Right lobe of liver (tissue), 6 donors: ENCODE results near the gene SLC51A. TPM values are rescaled to one million over a fixed set of nuclear protein-coding genes. Genes with fewer than 3 reads are reported as not detected.

Source experiments
- ATAC-seq, 4 donors: fragments of 200-7000 bp; cut with Tn5 transposase; one replicate each; pipeline ENCODE4 v1.9.1; 2020; ENCODE audit warnings: mild to moderate bottlenecking in 4 of 4, moderate library complexity in 4 of 4
- DNase-seq, 3 donors: peaks; one replicate each; pipeline ENCODE4 v3.0.0-alpha.2; 2020
- H3K27ac ChIP-seq, 3 donors: fragments of 200-600 bp; one replicate each; pipeline ENCODE4 v1.8.0; 2022
- H3K27me3 ChIP-seq, 2 donors: fragments of 200-600 bp; one replicate each; pipeline ENCODE4 v1.8.0; 2022
- H3K36me3 ChIP-seq, 4 donors: fragments of 200-600 bp; sonication (generic) in 1 of 4; one replicate each; pipeline versions ENCODE4 v1.5.1 to v1.8.0; 2017 to 2022; ENCODE audit warnings: control low read depth in 1 of 4
- H3K4me1 ChIP-seq, 4 donors: fragments of 200-600 bp; sonication (generic) in 1 of 4; one replicate each; pipeline versions ENCODE4 v1.5.1 to v1.8.0; 2017 to 2022; ENCODE audit warnings: control low read depth in 1 of 4
- H3K4me3 ChIP-seq, 3 donors: fragments of 200-600 bp; one replicate each; pipeline ENCODE4 v1.8.0; 2022
- H3K9me3 ChIP-seq, 4 donors: fragments of 200-600 bp; sonication (generic) in 1 of 4; one replicate each; pipeline versions ENCODE4 v1.5.1 to v1.8.0; 2017 to 2022; ENCODE audit warnings: control low read depth in 1 of 4
- POLR2A ChIP-seq: fragments of 450-650 bp; IDR thresholded peaks from one replicate; pipeline ENCODE4 v1.6.1; 2017; ENCODE audit warnings: antibody characterized with exemption, mild to moderate bottlenecking
- WGBS: methylation state at CpG from one replicate; pipeline ENCODE4 v1.1.6; 2018; ENCODE audit warnings: low coverage, low lambda C conversion rate; ENCODE audit not compliant: insufficient coverage; ENCODE audit errors: missing lambda C conversion rate; 5-methylcytosine and 5-hydroxymethylcytosine counted together
- intact Hi-C, 2 donors: fragments of 100-400 bp; cut with DNase I; formaldehyde crosslinking; loops; one replicate each; pipeline versions ENCODE4 v1.11.2 to v1.14.1; 2022
- total RNA-seq, 6 experiments: library from RNA; depleted of rRNA in 2 of 6; stranded (reverse); fragments of >200 nt in 2 of 6; fragmentation: NEBNext Ultra II Directional in 3 of 6; extraction: Animal tissue kit (Norgen Biotek cat#: 25700) in 3 of 6; gene quantifications; one replicate each; pipeline versions ENCODE4 v1.1.0 to v1.2.4, GENCODE V29; 2016 to 2023
- TF ChIP-seq, protein P1 (sequence below), 4 donors: fragments of 200-600 bp in 3 of 4; fragments of 450-650 bp in 1 of 4; IDR thresholded peaks; one replicate each; pipeline versions ENCODE4 v1.5.1 to v1.8.0; 2016 to 2022; ENCODE audit warnings: antibody characterized with exemption in 4 of 4, mild to moderate bottlenecking in 2 of 4
- donor health status: DM: no; HTN: yes; CAD: no.
- donor health status: DM: no; HTN: no; CAD: no.
- donor health status: DM: no; HTN: no; CAD: no.
- donor health status: DM: no; HTN: yes; CAD: no.
- donor health status: DM: no; HTN: yes; CAD: no.

The SLC51A gene
- total RNA-seq, 6 experiments from 2014 or later = 23.1 to 129 (median 64.0) TPM

- no peaks in the 10 kb centered on the region for H3K27me3 ChIP-seq
- TF ChIP-seq, protein P1, sequence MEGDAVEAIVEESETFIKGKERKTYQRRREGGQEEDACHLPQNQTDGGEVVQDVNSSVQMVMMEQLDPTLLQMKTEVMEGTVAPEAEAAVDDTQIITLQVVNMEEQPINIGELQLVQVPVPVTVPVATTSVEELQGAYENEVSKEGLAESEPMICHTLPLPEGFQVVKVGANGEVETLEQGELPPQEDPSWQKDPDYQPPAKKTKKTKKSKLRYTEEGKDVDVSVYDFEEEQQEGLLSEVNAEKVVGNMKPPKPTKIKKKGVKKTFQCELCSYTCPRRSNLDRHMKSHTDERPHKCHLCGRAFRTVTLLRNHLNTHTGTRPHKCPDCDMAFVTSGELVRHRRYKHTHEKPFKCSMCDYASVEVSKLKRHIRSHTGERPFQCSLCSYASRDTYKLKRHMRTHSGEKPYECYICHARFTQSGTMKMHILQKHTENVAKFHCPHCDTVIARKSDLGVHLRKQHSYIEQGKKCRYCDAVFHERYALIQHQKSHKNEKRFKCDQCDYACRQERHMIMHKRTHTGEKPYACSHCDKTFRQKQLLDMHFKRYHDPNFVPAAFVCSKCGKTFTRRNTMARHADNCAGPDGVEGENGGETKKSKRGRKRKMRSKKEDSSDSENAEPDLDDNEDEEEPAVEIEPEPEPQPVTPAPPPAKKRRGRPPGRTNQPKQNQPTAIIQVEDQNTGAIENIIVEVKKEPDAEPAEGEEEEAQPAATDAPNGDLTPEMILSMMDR (IDR thresholded peaks at IDR 0.05) = no peak
- no peak for TF ChIP-seq POLR2A
- no peaks in the 10 kb centered on the region for H3K9me3 ChIP-seq
- WGBS = 84% methylated on average over 8 of the region's 13 CpGs
- H3K4me1 ChIP-seq = peaks cover 0 to 3% (median 0%) of the 10 kb centered on the region in 4 donors
- peaks cover 4 to 27% (median 13%) of the 10 kb centered on the region in 4 donors for H3K36me3 ChIP-seq
- ATAC-seq = no peak
- H3K4me3 ChIP-seq = no peak overlapping the region
- DNase-seq = no peak
- intact Hi-C loops = no loop called here
- no peak overlapping the region for H3K27ac ChIP-seq
These were observed 30.4 kb downstream of the SLC51A start for GRCh38 chr3:196246612-196247308.

- Histone ChIP-seq H3K27ac (no peak overlapping the region), H3K27me3 (no peaks in the 10 kb centered on the region), H3K4me1 (no peaks in the 10 kb centered on the region), H3K36me3 (peaks cover 0 to 36% (median 3%) of the 10 kb centered on the region in 4 donors), H3K9me3 (no peaks in the 10 kb centered on the region), H3K4me3 (no peak overlapping the region)
- ATAC-seq (no peak), DNase-seq (no peak)
- intact Hi-C loops = no loop called here
- 98% methylated on average over 13 of the region's 16 CpGs for WGBS
- TF ChIP-seq, protein P1 (IDR thresholded peaks at IDR 0.05) = no peak
- no peak for TF ChIP-seq POLR2A
These were observed 35.6 kb downstream of the SLC51A start for GRCh38 chr3:196251918-196252317.

- H3K4me3 ChIP-seq = no peak overlapping the region
- no peaks in the 10 kb centered on the region for H3K4me1 ChIP-seq
- TF ChIP-seq, protein P1 (IDR thresholded peaks at IDR 0.05) = no peak
- no peak for TF ChIP-seq POLR2A
- ATAC-seq (no peak), DNase-seq (no peak)
- intact Hi-C loops = no loop called here
- peaks cover 0 to 32% (median 0%) of the 10 kb centered on the region in 4 donors for H3K36me3 ChIP-seq
- no peaks in the 10 kb centered on the region for H3K27me3 ChIP-seq
- WGBS = 87% methylated on average over 4 of the region's 5 CpGs
- H3K27ac ChIP-seq = no peak overlapping the region
- H3K9me3 ChIP-seq = no peaks in the 10 kb centered on the region
These were observed 38.3 kb downstream of the SLC51A start for GRCh38 chr3:196254376-196255283.

- intact Hi-C loops = no loop called here
- TF ChIP-seq, protein P1 (IDR thresholded peaks at IDR 0.05) = no peak
- H3K27ac ChIP-seq = no peak overlapping the region
- H3K4me1 ChIP-seq = no peaks in the 10 kb centered on the region
- DNase-seq = no peak
- no peaks in the 10 kb centered on the region for H3K9me3 ChIP-seq
- no peak for ATAC-seq
- H3K4me3 ChIP-seq = no peak overlapping the region
- no peaks in the 10 kb centered on the region for H3K27me3 ChIP-seq
- WGBS = 15% methylated on average over 1 of the region's 1 CpG
- peaks cover 0 to 32% (median 0%) of the 10 kb centered on the region in 4 donors for H3K36me3 ChIP-seq
These were observed 39.4 kb downstream of the SLC51A start for GRCh38 chr3:196255776-196256175.
